Uterus (tissue), 4 donors: ENCODE data around the gene CPPED1. TPM values are rescaled to one million over a fixed set of nuclear protein-coding genes. Genes with fewer than 3 reads are reported as not detected.

ENCODE experiments used
- DNase-seq, 2 donors: peaks; one replicate each; pipeline ENCODE4 v3.0.0-alpha.2; 2019 to 2020
- H3K27ac ChIP-seq, 2 donors: fragments of 200-600 bp; sonication (generic); 1 replicate in 1 of 2; 2 replicates in 1 of 2; pipeline ENCODE4 v1.5.1; 2016 to 2018
- H3K27me3 ChIP-seq, 2 donors: fragments of 200-600 bp; sonication (generic); one replicate each; pipeline ENCODE4 v1.5.1; 2018 to 2019; ENCODE audit warnings: control low read depth in 1 of 2
- H3K36me3 ChIP-seq, 2 donors: fragments of 200-600 bp; sonication (generic); one replicate each; pipeline ENCODE4 v1.5.1; 2019; ENCODE audit warnings: control low read depth in 1 of 2
- H3K4me1 ChIP-seq, 2 donors: fragments of 200-600 bp; sonication (generic); one replicate each; pipeline ENCODE4 v1.5.1; 2018 to 2019; ENCODE audit warnings: control low read depth in 1 of 2
- H3K4me3 ChIP-seq, 2 donors: fragments of 200-600 bp; sonication (generic); 1 replicate in 1 of 2; 2 replicates in 1 of 2; pipeline ENCODE4 v1.5.1; 2018 to 2019; ENCODE audit warnings: mild to moderate bottlenecking in 1 of 2
- H3K9me3 ChIP-seq, 2 donors: fragments of 200-600 bp; sonication (generic); one replicate each; pipeline ENCODE4 v1.5.1; 2019; ENCODE audit warnings: control low read depth in 1 of 2
- CTCF ChIP-seq, 4 experiments: fragments of 200-600 bp in 2 of 4; fragments of 450-650 bp in 2 of 4; sonication (generic) in 2 of 4; IDR thresholded peaks; one replicate each; pipeline ENCODE4 v1.5.1; 2016 to 2019; ENCODE audit warnings: antibody characterized with exemption in 4 of 4, mild to moderate bottlenecking in 2 of 4, moderate library complexity in 1 of 4
- POLR2A ChIP-seq, 2 donors: fragments of 450-650 bp; IDR thresholded peaks; one replicate each; pipeline ENCODE4 v1.6.1; 2016; ENCODE audit warnings: antibody characterized with exemption in 2 of 2, mild to moderate bottlenecking in 1 of 2, moderate library complexity in 1 of 2
- intact Hi-C: fragments of 100-400 bp; cut with DNase I; formaldehyde crosslinking; loops from one replicate; pipeline ENCODE4 v1.15.1; 2023; ENCODE audit warnings: low total_unique reads
- total RNA-seq, 4 donors: library from RNA; depleted of rRNA in 3 of 4; stranded (reverse); fragments of >200 nt in 3 of 4; gene quantifications; one replicate each; pipeline versions ENCODE4 v1.1.0 to v1.2.4, GENCODE V29; 2014 to 2023
- donor health status: DM: yes; HTN: yes; CAD: no.

The CPPED1 gene
- total RNA-seq, 4 donors from 2014 or later = 1.5 to 9.2 (median 5.5) TPM

GRCh38 chr16:12811441-12812383 lies 8.0 kb upstream of the CPPED1 start:
- no peaks in the 10 kb centered on the region for H3K36me3 ChIP-seq
- no peaks in the 10 kb centered on the region for H3K4me1 ChIP-seq
- TF ChIP-seq CTCF (IDR thresholded peaks at IDR 0.05) (no peak), POLR2A (IDR thresholded peaks at IDR 0.05) (no peak)
- no peak for DNase-seq
- no peak overlapping the region for H3K4me3 ChIP-seq
- no peaks in the 10 kb centered on the region for H3K27me3 ChIP-seq
- no peaks in the 10 kb centered on the region for H3K9me3 ChIP-seq
- intact Hi-C loops = no loop called here
- no peak overlapping the region for H3K27ac ChIP-seq

- Histone ChIP-seq H3K4me1 (no peaks in the 10 kb centered on the region), H3K27me3 (no peaks in the 10 kb centered on the region)
Observed at GRCh38 chr16:12805066-12805465, 1.4 kb upstream of the CPPED1 start.

GRCh38 chr16:12804395-12804794 lies 708 bp upstream of the CPPED1 start:
- Histone ChIP-seq H3K9me3 (no peaks in the 10 kb centered on the region), H3K27ac (no peak overlapping the region), H3K4me3 (peak overlapping the region in 1 of 2 donors; percentile 54), H3K36me3 (no peaks in the 10 kb centered on the region), H3K27me3 (no peaks in the 10 kb centered on the region), H3K4me1 (no peaks in the 10 kb centered on the region)
- no peak for DNase-seq
- intact Hi-C loops = no loop called here
- TF ChIP-seq CTCF (IDR thresholded peaks at IDR 0.05) (no peak), POLR2A (IDR thresholded peaks at IDR 0.05) (no peak)

More at GRCh38 chr16:12805066-12805465, 1.4 kb upstream of the CPPED1 start:
- Histone ChIP-seq H3K27ac (no peak overlapping the region), H3K4me3 (no peak overlapping the region), H3K9me3 (no peaks in the 10 kb centered on the region), H3K36me3 (no peaks in the 10 kb centered on the region)
- TF ChIP-seq CTCF (IDR thresholded peaks at IDR 0.05) (no peak), POLR2A (IDR thresholded peaks at IDR 0.05) (no peak)
- no peak for DNase-seq
- intact Hi-C loops = no loop called here

GRCh38 chr16:12802661-12803060 lies 1.0 kb downstream of the CPPED1 start:
- Histone ChIP-seq H3K27me3 (no peaks in the 10 kb centered on the region), H3K4me1 (no peaks in the 10 kb centered on the region), H3K9me3 (no peaks in the 10 kb centered on the region), H3K4me3 (peak overlapping the region in 1 of 2 donors; percentile 54), H3K27ac (no peak overlapping the region), H3K36me3 (no peaks in the 10 kb centered on the region)
- DNase-seq = no peak
- no peak for TF ChIP-seq CTCF (IDR thresholded peaks at IDR 0.05)
- TF ChIP-seq POLR2A (IDR thresholded peaks at IDR 0.05) = no peak
- intact Hi-C loops = no loop called here

- intact Hi-C loops = no loop called here
- Histone ChIP-seq H3K9me3 (no peaks in the 10 kb centered on the region), H3K4me1 (no peaks in the 10 kb centered on the region), H3K36me3 (no peaks in the 10 kb centered on the region), H3K4me3 (no peak overlapping the region), H3K27ac (no peak overlapping the region), H3K27me3 (no peaks in the 10 kb centered on the region)
- no peak for TF ChIP-seq POLR2A (IDR thresholded peaks at IDR 0.05)
- no peak for TF ChIP-seq CTCF (IDR thresholded peaks at IDR 0.05)
- DNase-seq = no peak
Observed at GRCh38 chr16:12802048-12802447, 1.6 kb downstream of the CPPED1 start.
